Hepatocyte (in vitro differentiated cells): ENCODE data around the gene USP27X.

Source experiments
- EZH2 ChIP-seq: fragments of 200-600 bp; sonication (generic); IDR thresholded peaks from 2 replicates; pipeline ENCODE4 v1.6.1; 2016; ENCODE audit warnings: antibody characterized with exemption, mild to moderate bottlenecking, borderline replicate concordance
- EZH2phosphoT487 ChIP-seq: fragments of 200-600 bp; sonication (generic); IDR thresholded peaks from one replicate; pipeline ENCODE4 v1.6.1; 2018; ENCODE audit warnings: antibody characterized with exemption, mild to moderate bottlenecking, low read depth, moderate library complexity; ENCODE audit not compliant: unreplicated experiment, severe bottlenecking
- TF ChIP-seq, protein P1 (sequence below): fragments of 200-600 bp; sonication (generic); IDR thresholded peaks from 2 replicates; pipeline ENCODE4 v1.5.1; 2016; ENCODE audit warnings: antibody characterized with exemption, mild to moderate bottlenecking; ENCODE audit not compliant: poor library complexity

DNA sequence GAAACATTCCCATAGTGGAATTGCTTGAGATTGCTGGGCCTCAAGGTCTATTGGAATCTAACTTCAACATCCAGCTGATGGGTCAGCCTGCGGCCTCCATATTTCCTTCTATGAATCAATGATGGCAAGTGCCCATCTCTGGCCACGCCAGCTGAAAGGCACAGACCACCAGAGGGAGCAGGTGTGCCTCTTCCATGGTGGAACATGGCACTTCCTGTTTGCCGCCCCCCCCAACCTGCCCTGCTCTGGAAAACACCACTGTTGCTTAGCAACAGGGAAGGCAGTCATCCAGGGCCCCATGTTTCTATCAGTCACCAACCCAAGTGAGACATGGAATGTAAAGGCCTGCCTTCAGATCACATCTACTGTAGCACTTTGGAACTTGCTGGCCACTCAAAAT, 38.6 kb upstream of the USP27X start:
- no peak for TF ChIP-seq EZH2
- TF ChIP-seq, protein P1, sequence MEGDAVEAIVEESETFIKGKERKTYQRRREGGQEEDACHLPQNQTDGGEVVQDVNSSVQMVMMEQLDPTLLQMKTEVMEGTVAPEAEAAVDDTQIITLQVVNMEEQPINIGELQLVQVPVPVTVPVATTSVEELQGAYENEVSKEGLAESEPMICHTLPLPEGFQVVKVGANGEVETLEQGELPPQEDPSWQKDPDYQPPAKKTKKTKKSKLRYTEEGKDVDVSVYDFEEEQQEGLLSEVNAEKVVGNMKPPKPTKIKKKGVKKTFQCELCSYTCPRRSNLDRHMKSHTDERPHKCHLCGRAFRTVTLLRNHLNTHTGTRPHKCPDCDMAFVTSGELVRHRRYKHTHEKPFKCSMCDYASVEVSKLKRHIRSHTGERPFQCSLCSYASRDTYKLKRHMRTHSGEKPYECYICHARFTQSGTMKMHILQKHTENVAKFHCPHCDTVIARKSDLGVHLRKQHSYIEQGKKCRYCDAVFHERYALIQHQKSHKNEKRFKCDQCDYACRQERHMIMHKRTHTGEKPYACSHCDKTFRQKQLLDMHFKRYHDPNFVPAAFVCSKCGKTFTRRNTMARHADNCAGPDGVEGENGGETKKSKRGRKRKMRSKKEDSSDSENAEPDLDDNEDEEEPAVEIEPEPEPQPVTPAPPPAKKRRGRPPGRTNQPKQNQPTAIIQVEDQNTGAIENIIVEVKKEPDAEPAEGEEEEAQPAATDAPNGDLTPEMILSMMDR = peak; percentile 57
- TF ChIP-seq EZH2phosphoT487 = no peak
